Ishikawa (cell line): ENCODE results near the gene MAPKBP1.

Experiments
- CEBPB ChIP-seq: IDR thresholded peaks from 2 replicates; pipeline ENCODE4 v1.6.1; 2012
- CREB1 ChIP-seq: IDR thresholded peaks from 2 replicates; pipeline ENCODE4 v1.6.1; 2012; ENCODE audit warnings: low read depth
- EGR1 ChIP-seq: IDR thresholded peaks from 2 replicates; pipeline ENCODE4 v1.6.1; 2012
- EP300 ChIP-seq: IDR thresholded peaks from 2 replicates; pipeline ENCODE4 v1.6.1; 2012; ENCODE audit warnings: borderline replicate concordance
- FOXM1 ChIP-seq: IDR thresholded peaks from 2 replicates; pipeline ENCODE4 v1.6.1; 2012; ENCODE audit warnings: low read depth, borderline replicate concordance
- NFIC ChIP-seq: IDR thresholded peaks from 2 replicates; pipeline ENCODE4 v1.6.1; 2012
- RAD21 ChIP-seq: IDR thresholded peaks from 2 replicates; pipeline ENCODE4 v1.6.1; 2012; ENCODE audit warnings: low read depth
- TAF1 ChIP-seq: IDR thresholded peaks from 2 replicates; pipeline ENCODE4 v1.6.1; 2012; ENCODE audit warnings: low read depth, mild to moderate bottlenecking
- TCF12 ChIP-seq: IDR thresholded peaks from 2 replicates; pipeline ENCODE4 v1.6.1; 2012; ENCODE audit warnings: low read depth
- USF1 ChIP-seq: IDR thresholded peaks from 2 replicates; pipeline ENCODE4 v1.6.1; 2012
- YY1 ChIP-seq: IDR thresholded peaks from 2 replicates; pipeline ENCODE4 v1.6.1; 2012; ENCODE audit warnings: low read depth
- ZBTB7A ChIP-seq: IDR thresholded peaks from 2 replicates; pipeline ENCODE4 v1.6.1; 2012; ENCODE audit warnings: low read depth
- TF ChIP-seq, protein P1 (sequence below): IDR thresholded peaks from 2 replicates; pipeline ENCODE4 v1.6.1; 2012
- TF ChIP-seq, protein P2 (sequence below): IDR thresholded peaks from 2 replicates; pipeline ENCODE4 v1.6.1; 2012; ENCODE audit warnings: low read depth, mild to moderate bottlenecking

The MAPKBP1 gene

GRCh38 chr15:41841131-41841530, 66.8 kb downstream of the MAPKBP1 start:
- TF ChIP-seq TAF1 (no peak), TCF12 (no peak), YY1 (no peak), CEBPB (no peak), NFIC (no peak)
- TF ChIP-seq, protein P1, sequence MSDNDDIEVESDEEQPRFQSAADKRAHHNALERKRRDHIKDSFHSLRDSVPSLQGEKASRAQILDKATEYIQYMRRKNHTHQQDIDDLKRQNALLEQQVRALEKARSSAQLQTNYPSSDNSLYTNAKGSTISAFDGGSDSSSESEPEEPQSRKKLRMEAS, result no peak
- TF ChIP-seq, protein P2, sequence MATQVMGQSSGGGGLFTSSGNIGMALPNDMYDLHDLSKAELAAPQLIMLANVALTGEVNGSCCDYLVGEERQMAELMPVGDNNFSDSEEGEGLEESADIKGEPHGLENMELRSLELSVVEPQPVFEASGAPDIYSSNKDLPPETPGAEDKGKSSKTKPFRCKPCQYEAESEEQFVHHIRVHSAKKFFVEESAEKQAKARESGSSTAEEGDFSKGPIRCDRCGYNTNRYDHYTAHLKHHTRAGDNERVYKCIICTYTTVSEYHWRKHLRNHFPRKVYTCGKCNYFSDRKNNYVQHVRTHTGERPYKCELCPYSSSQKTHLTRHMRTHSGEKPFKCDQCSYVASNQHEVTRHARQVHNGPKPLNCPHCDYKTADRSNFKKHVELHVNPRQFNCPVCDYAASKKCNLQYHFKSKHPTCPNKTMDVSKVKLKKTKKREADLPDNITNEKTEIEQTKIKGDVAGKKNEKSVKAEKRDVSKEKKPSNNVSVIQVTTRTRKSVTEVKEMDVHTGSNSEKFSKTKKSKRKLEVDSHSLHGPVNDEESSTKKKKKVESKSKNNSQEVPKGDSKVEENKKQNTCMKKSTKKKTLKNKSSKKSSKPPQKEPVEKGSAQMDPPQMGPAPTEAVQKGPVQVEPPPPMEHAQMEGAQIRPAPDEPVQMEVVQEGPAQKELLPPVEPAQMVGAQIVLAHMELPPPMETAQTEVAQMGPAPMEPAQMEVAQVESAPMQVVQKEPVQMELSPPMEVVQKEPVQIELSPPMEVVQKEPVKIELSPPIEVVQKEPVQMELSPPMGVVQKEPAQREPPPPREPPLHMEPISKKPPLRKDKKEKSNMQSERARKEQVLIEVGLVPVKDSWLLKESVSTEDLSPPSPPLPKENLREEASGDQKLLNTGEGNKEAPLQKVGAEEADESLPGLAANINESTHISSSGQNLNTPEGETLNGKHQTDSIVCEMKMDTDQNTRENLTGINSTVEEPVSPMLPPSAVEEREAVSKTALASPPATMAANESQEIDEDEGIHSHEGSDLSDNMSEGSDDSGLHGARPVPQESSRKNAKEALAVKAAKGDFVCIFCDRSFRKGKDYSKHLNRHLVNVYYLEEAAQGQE, result no peak

DNA sequence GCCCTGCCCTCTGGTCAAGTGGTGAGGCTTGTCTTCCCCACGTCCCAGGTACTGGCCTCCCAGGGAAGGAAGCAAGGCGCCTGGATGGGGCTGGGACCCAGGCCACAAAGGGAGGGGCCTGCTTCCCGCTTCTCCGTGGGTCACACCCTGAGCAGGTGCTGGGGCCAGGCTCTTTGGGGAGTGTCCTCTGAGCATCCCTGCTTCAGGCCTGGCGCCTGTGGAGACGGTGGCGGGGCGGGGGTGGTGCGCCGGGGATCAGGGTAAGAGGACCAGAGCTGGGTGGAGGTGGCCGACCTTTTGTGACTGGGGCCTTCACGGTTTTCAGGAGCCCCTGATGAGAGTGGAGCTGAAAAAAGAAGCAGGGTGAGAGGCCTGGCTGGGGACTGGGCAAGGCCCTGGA, 67.9 kb downstream of the MAPKBP1 start:
- TF ChIP-seq, protein P1, result no peak
- TF ChIP-seq FOXM1, result no peak
- no peak for TF ChIP-seq USF1
- no peak for TF ChIP-seq RAD21

DNA sequence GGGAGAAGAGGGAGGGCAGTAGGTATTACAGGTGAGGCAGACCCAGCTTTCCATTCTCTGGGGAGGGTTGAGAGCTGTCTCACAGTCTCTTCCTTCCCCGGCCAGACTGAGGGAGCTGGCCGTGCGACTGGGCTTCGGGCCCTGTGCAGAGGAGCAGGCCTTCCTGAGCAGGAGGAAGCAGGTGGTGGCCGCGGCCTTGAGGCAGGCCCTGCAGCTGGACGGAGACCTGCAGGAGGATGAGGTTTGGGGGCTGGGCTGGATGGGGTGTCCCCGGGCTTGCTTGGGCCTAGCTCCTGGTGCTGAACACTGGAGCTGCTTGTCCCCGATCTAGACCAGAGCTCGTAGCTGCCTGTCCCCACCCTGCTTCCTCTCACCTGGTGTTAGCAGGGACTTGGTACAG, 69.3 kb downstream of the MAPKBP1 start:
- TF ChIP-seq YY1 (no peak), ZBTB7A (no peak), CREB1 (no peak), EP300 (no peak), USF1 (no peak), RAD21 (no peak)
- TF ChIP-seq, protein P1, result no peak

- TF ChIP-seq EP300, result no peak
- TF ChIP-seq CREB1, result no peak
- TF ChIP-seq USF1, result no peak
- no peak for TF ChIP-seq FOXM1
- no peak for TF ChIP-seq ZBTB7A
- TF ChIP-seq TCF12, result no peak
- TF ChIP-seq, protein P2, result no peak
- no peak for TF ChIP-seq CEBPB
Measured at GRCh38 chr15:41844814-41845213, 70.5 kb downstream of the MAPKBP1 start.

DNA sequence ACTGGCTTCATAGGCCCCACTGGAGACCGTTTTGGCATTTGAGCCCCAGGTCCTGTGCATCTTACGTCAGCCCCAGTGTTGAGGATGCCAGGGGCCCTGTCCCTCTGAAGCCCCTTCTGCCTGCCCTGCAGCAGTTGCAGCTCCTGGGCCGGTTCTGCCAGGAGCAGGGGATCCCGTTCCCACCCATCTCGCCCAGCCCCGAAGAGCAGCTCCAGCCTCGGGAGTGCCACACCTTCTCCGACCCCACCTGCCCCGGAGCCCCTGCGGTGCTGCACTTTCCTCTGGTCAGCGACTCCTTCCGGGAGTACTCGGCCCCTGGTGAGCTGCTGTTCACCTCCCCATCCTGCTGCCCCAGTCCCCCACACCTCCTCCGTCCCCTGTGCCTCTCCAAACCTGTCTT, 72.9 kb downstream of the MAPKBP1 start:
- TF ChIP-seq, protein P2, result no peak
- TF ChIP-seq YY1 (no peak), EGR1 (no peak), TAF1 (no peak)
